ENCODE measurements around the gene VTI1B. TPM values are rescaled to one million over a fixed set of nuclear protein-coding genes. Genes with fewer than 3 reads are reported as not detected.

The VTI1B gene
- total RNA-seq, 1 donor from 2014 or later = 125 TPM

GRCh38 chr14:67641902-67642749, 32.3 kb downstream of the VTI1B start:
- intact Hi-C loops (cut with micrococcal nuclease) = no loop called here
- peaks cover 6% of the 10 kb centered on the region for H3K4me1 ChIP-seq
- no peak overlapping the region for H3K27ac ChIP-seq (replicated peaks)
- peaks cover 11% of the 10 kb centered on the region for H3K36me3 ChIP-seq
- no peaks in the 10 kb centered on the region for H3K9me3 ChIP-seq (replicated peaks)
- H3K4me3 ChIP-seq = no peak overlapping the region
- no peaks in the 10 kb centered on the region for H3K27me3 ChIP-seq (ENCODE audit: low read depth)
- no peak for TF ChIP-seq CTCF (IDR thresholded peaks at IDR 0.05; ENCODE audit: borderline replicate concordance)
- DNase-seq = no peak

- no peaks in the 10 kb centered on the region for H3K27me3 ChIP-seq (ENCODE audit: low read depth)
- no peak overlapping the region for H3K27ac ChIP-seq (replicated peaks)
- DNase-seq = no peak
- intact Hi-C loops (cut with micrococcal nuclease) = no loop called here
- H3K36me3 ChIP-seq = peaks cover 6% of the 10 kb centered on the region
- no peak overlapping the region for H3K4me3 ChIP-seq
- peaks cover 11% of the 10 kb centered on the region for H3K4me1 ChIP-seq
- no peaks in the 10 kb centered on the region for H3K9me3 ChIP-seq (replicated peaks)
- TF ChIP-seq CTCF (IDR thresholded peaks at IDR 0.05; ENCODE audit: borderline replicate concordance) = no peak
These were observed 33.0 kb downstream of the VTI1B start for GRCh38 chr14:67641480-67641879.

GRCh38 chr14:67638642-67639041, 35.8 kb downstream of the VTI1B start:
- Histone ChIP-seq H3K27me3 (ENCODE audit: low read depth) (no peaks in the 10 kb centered on the region), H3K4me1 (peaks cover 10% of the 10 kb centered on the region), H3K9me3 (replicated peaks) (no peaks in the 10 kb centered on the region), H3K4me3 (no peak overlapping the region), H3K27ac (replicated peaks) (no peak overlapping the region), H3K36me3 (no peaks in the 10 kb centered on the region)
- DNase-seq = no peak
- intact Hi-C loops (cut with micrococcal nuclease) = no loop called here
- TF ChIP-seq CTCF (IDR thresholded peaks at IDR 0.05; ENCODE audit: borderline replicate concordance) = no peak

GRCh38 chr14:67636361-67636919, 38.0 kb downstream of the VTI1B start:
- Histone ChIP-seq H3K36me3 (no peaks in the 10 kb centered on the region), H3K9me3 (replicated peaks) (no peaks in the 10 kb centered on the region), H3K4me1 (peaks cover 10% of the 10 kb centered on the region), H3K27me3 (ENCODE audit: low read depth) (no peaks in the 10 kb centered on the region), H3K27ac (replicated peaks) (peak overlapping the region; percentile 36), H3K4me3 (no peak overlapping the region)
- no peak for TF ChIP-seq CTCF (IDR thresholded peaks at IDR 0.05; ENCODE audit: borderline replicate concordance)
- DNase-seq = no peak
- intact Hi-C loops (cut with micrococcal nuclease) = no loop called here

GRCh38 chr14:67633451-67634147, 40.8 kb downstream of the VTI1B start:
- Histone ChIP-seq H3K4me3 (no peak overlapping the region), H3K9me3 (replicated peaks) (no peaks in the 10 kb centered on the region), H3K27me3 (ENCODE audit: low read depth) (no peaks in the 10 kb centered on the region), H3K27ac (replicated peaks) (no peak overlapping the region), H3K36me3 (no peaks in the 10 kb centered on the region), H3K4me1 (peaks cover 10% of the 10 kb centered on the region)
- intact Hi-C loops (cut with micrococcal nuclease) = no loop called here
- no peak for DNase-seq
- no peak for TF ChIP-seq CTCF (IDR thresholded peaks at IDR 0.05; ENCODE audit: borderline replicate concordance)

All from left ventricle myocardium inferior (tissue), 1 donor.